Hypothalamus (tissue), 51 donors: ENCODE measurements around the gene PTCRA.
"Not testable (repeated sequence)": the region's sequence is repeated elsewhere in the genome, so short reads cannot be mapped to it uniquely, and the experiment has no call there.

Experiments
- DNase-seq, 51 donors: peaks; one replicate each; lab custom pipeline; 2025; lab: John Stamatoyannopoulos, UW

PTCRA gene

DNA sequence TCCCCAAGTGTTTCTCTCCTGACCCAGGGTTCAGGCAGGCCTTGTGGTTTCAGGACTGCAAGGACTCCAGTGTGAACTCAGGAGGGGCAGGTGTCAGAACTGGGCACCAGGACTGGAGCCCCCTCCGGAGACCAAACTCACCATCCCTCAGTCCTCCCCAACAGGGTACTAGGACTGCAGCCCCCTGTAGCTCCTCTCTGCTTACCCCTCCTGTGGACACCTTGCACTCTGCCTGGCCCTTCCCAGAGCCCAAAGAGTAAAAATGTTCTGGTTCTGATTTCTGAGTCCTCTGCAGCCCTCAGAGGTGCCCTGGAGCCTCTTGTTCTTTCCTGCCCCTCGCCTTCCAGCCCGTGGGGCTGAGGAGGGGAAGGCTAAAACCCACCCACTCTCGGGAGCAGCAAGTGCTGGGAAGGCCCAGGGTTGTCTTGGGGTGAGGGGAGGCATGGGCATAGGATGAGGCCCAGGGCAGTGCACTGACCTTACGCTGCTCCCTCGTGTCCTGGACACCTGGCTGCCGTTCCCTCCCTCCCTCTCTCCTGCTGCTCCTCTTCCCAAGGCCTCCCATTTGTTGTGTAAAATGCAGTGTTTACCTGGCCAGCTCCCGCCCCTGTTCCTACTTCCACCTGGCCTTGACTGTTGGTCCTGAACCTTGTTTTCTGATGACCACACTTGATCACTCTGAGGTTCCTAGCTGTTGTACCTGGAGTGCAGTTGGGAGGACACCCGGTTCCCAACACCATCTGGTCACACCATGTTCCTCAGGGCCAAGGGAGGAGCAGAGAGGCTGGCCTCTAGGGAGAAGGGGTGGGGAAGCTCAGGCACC, 23.3 kb downstream of the PTCRA start:
- DNase-seq: no peak

DNA sequence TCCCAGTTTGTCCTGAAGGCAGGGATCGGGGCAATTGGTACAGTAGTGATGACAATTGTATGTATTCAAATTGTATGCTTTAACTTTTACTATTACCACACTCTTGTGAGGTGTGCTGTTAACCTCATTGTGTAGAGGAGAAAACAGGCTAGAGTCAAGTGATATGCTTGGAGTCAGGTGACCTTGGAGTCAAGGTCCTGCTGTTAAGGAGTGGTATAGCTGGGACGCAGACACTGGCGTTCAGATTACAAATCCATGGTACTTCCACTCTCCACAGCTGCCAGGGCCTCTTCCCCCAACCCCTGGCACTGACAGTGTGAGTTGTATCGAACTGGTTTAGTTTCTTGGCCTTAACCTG, 23.9 kb downstream of the PTCRA start:
- no peak for DNase-seq

DNA sequence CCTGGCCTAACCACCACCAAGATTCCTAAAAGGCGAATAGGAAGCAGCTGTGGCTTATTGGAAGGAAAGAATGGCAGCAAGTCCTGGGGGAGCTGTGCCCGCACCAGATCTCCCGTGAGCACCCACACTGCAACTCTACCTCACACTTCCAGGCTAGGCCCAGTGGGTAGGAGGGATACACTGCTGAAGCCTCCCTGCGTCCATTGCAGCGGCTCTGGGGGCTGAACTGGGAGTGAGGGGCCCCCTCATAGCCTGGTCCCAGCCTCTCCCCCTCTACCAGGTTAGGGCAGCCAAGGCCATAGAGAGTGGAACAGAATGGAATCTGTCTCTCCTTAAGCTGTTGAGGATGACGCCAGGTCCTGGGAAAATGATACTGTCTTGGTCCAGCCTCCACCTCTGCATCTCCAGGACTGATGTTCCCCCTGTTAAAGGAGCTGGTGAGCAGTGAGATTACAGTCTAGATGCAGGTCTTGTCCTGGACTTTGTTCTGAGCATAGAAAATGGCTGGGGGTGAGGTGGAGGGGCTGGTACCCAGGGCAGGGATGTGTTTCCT, 24.7 kb downstream of the PTCRA start:
- no peak for DNase-seq

DNA sequence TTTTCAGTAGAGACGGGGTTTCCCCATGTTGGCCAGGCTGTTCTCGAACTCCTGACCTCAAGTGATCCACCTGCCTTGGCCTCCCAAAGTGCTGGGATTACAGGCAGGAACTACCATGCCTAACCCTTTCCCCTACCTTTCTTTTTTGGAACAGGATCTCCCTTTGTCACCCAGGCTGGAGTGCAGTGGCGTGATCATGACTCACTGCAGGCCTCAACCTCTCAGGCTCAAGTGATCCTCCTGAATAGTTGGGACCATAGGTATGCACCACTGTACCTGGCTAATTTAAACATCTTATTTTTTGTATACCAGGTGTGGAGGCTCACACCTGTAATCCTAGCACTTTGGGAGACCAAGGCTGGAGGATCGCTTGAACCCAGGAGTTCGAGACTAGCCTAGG, 25.5 kb downstream of the PTCRA start:
- not testable (repeated sequence) for DNase-seq

GRCh38 chr6:42942444-42942843, 26.6 kb downstream of the PTCRA start:
- DNase-seq: no peak

- DNase-seq: no peak
These were observed 32.1 kb downstream of the PTCRA start for GRCh38 chr6:42947950-42948349.

DNA sequence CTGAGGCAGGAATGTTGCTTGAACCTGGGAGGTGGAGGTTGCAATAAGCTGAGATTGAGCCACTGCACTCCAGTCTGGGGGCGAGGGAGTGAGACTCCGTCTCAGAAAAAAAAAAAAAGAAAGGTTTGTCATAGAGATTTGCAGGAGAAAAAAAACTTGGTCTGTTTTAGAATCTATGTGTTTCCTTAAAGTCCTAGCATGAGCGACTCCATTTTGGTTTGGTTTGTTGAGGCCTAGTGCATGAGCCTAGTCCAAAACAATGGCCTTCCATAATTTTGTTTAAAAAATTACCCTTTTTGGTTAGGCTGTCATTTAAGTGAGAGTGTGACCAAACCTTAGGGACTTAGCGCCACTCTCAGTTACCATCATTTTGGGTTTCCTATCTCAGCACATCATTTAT, 36.5 kb downstream of the PTCRA start:
- no peak for DNase-seq

- not testable (repeated sequence) for DNase-seq
These were observed 38.6 kb downstream of the PTCRA start for GRCh38 chr6:42954405-42954804.

DNA sequence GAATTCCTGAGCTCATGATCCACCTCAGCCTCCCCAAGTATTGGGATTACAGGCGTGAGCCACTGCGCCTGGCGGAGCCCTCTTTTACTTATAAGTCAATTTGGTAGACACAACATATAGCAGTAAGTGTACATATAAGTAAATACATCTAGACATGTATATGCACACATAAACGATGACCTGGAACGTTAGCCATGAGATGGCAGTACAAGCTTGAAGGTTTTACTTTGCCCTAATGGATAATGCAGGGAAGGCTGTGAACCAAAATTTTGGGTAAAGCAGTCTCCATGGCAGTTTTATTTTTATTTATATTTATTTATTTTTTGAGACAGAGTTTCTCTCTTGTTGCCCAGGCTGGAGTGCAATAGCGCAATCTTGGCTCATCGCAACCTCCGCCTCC, 42.3 kb downstream of the PTCRA start:
- DNase-seq: no peak

DNA sequence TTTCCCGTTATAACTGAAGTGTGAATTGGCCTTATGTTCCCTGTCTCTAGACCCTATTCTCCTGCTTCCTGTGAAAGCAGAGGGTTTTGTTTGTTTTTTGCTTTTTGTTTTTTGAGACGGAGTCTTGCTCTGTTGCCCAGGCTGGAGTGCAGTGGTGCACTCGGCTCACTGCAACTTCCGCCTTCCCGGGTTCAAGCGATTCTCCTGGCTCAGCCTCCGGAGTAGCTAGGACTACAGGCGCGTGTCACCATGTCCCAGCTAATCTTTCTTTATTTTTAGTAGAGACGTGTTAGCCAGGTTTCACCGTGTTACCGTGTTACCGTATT, 44.0 kb downstream of the PTCRA start:
- no peak for DNase-seq

- peak in 19 of 51 donors; percentile 4 to 52 (median 21) for DNase-seq
These were observed 44.6 kb downstream of the PTCRA start, which contains the start of gene GNMT for GRCh38 chr6:42960243-42961019. TSS of gene GNMT (plus strand) at chr6:42960754. CDS start at chr6:42960768, 14 bp downstream.

- DNase-seq: no peak
These were observed 45.2 kb downstream of the PTCRA start for GRCh38 chr6:42961020-42961470.

GRCh38 chr6:42962096-42962495, 46.2 kb downstream of the PTCRA start:
- DNase-seq: peak in 1 of 51 donors; percentile 44

DNA sequence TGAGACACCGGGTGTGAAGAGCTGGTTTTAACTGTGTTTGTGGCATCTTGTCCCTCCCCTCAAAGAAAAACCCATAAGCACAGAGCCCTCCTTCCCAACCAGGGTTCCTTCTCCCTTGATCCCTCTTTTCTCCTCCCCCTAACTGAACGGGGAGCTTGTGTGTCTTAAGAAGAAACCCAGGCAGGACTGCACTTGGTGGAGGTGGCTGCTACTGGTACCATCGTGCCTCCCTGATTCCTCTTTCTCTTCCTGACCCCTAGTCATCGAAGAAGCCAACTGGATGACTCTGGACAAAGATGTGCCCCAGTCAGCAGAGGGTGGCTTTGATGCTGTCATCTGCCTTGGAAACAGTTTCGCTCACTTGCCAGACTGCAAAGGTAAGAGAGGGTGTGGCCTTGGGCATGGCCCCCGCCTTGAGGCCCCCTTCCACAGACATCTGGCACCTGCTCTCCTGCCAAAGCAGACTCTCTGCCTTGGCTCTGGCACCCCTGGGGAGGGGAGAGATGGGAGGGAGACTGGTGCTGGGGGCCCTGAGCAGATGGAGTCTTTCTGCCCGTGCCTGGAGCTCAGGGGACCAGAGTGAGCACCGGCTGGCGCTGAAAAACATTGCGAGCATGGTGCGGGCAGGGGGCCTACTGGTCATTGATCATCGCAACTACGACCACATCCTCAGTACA, 46.8 kb downstream of the PTCRA start:
- DNase-seq: no peak

DNA sequence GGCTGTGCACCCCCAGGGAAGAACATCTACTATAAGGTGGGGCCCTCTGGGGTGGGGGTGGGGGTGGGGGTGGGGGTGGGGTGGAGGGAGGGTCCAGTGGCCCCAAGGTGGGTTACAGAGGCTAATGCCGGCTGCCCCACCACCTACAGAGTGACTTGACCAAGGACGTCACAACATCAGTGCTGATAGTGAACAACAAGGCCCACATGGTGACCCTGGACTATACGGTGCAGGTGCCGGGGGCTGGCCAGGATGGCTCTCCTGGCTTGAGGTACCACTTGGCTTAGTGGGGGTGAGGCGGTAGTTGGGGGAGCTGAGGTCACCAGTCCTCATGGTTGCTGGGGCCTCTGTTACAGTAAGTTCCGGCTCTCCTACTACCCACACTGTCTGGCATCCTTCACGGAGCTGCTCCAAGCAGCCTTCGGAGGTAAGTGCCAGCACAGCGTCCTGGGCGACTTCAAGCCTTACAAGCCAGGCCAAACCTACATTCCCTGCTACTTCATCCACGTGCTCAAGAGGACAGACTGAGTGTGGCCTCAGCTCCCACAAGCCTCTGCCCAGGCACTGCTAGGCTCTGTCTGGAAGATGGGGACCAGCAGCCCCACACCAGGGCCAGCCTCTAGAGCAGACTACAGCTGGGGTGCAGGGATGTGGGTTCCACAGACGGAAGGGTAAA, 47.5 kb downstream of the PTCRA start:
- DNase-seq: peak in 1 of 51 donors; percentile 20

DNA sequence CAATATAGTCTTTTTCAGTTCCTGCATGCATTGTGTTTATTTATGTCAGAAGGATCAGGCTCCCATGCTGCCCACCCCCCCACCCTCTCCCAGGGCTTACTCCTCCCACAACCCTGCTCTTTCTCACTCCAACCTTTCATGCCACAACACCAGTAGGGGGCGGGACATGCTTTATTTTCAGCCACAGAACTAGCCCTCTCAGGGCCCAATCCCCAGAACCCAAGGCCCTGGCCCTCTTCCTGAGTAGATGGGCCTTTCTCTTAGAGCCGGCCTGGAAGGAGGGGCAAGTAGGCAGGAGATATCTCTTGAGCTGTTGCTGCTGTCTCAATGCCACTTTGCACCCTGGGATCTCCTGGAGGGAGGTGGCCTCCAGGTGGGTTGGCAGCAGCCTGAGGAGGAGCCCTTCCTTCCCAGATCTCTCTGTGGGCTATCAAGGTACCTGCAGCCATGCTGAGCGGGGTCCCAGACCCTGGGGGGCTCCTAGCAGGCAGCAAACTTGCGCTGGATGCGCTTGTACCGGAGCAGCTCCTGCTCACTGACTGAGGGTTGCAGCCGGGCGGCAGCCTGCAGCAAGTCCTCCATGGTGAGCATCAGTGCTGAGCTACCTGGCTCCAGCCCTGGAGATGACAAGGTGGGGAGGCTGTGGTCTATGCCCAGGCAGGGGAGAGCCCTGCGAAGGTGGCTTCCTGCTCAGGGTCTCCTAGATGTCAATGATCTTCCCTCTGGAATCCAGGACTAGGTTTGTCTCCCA, 48.2 kb downstream of the PTCRA start:
- no peak for DNase-seq

GRCh38 chr6:42966571-42966970, 50.7 kb downstream of the PTCRA start:
- no peak for DNase-seq

DNA sequence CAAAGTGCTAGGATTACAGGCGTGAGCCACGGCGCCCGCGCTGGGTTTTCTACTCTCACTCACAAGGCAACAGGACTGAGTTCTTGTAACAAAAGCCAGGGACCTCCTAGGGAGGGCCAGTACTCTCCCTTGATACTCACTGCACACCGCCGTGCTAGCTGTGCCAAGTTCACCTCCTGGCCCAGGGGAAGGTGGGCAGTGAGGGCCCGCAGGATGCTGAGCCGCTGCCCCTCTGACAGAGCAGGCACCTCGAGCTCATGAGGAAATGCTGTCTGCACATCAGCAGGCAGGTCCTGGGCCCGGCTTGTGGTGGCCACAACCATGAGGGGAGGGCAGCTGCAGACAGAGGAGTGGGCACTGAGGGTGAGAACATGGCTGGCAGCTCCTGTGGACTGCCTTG, 51.4 kb downstream of the PTCRA start:
- DNase-seq: no peak

GRCh38 chr6:42968126-42968701, 52.4 kb downstream of the PTCRA start:
- DNase-seq: no peak
